ENCODE data around the gene CRB1. TPM values are rescaled to one million over a fixed set of nuclear protein-coding genes. Genes with fewer than 3 reads are reported as not detected.
"Not testable (repeated sequence)": the region's sequence is repeated elsewhere in the genome, so short reads cannot be mapped to it uniquely, and the experiment has no call there.

Gene CRB1
- total RNA-seq, 1 donor from 2014 or later = not detected

- intact Hi-C loops (cut with micrococcal nuclease) = no loop called here
These were observed 129.8 kb downstream of the CRB1 start for GRCh38 chr1:197397895-197398294.

GRCh38 chr1:197399755-197400521 is 131.9 kb downstream of the CRB1 start:
- intact Hi-C loops (cut with micrococcal nuclease) = loop anchor here (1.0 kb wide), 2 partner anchors 524 to 1065 kb away; no protein-coding TSS in a partner anchor

- intact Hi-C loops (cut with micrococcal nuclease) = loop anchor here (1.0 kb wide), 2 partner anchors 524 to 1065 kb away; no protein-coding TSS in a partner anchor
These were observed 132.5 kb downstream of the CRB1 start for GRCh38 chr1:197400522-197400902.

- intact Hi-C loops (cut with micrococcal nuclease) = no loop called here
These were observed 134.1 kb downstream of the CRB1 start for GRCh38 chr1:197402189-197402588.

GRCh38 chr1:197404774-197405173 is 136.7 kb downstream of the CRB1 start:
- intact Hi-C loops (cut with micrococcal nuclease) = not testable (repeated sequence)

GRCh38 chr1:197405614-197406013 is 137.6 kb downstream of the CRB1 start:
- intact Hi-C loops (cut with micrococcal nuclease) = not testable (repeated sequence)

GRCh38 chr1:197413564-197413963 is 145.5 kb downstream of the CRB1 start:
- intact Hi-C loops (cut with micrococcal nuclease) = no loop called here

- intact Hi-C loops (cut with micrococcal nuclease) = no loop called here
These were observed 147.2 kb downstream of the CRB1 start for GRCh38 chr1:197415221-197415620.

- intact Hi-C loops (cut with micrococcal nuclease) = no loop called here
These were observed 150.6 kb downstream of the CRB1 start for GRCh38 chr1:197418693-197419092.

- intact Hi-C loops (cut with micrococcal nuclease) = no loop called here
These were observed 154.9 kb downstream of the CRB1 start for GRCh38 chr1:197422993-197423392.

GRCh38 chr1:197424380-197424779 is 156.3 kb downstream of the CRB1 start:
- intact Hi-C loops (cut with micrococcal nuclease) = no loop called here

- intact Hi-C loops (cut with micrococcal nuclease) = no loop called here
These were observed 161.3 kb downstream of the CRB1 start for GRCh38 chr1:197429372-197429771.

- intact Hi-C loops (cut with micrococcal nuclease) = no loop called here
These were observed 167.2 kb downstream of the CRB1 start for GRCh38 chr1:197435224-197435623.

- intact Hi-C loops (cut with micrococcal nuclease) = no loop called here
These were observed 169.5 kb downstream of the CRB1 start for GRCh38 chr1:197437601-197438000.

GRCh38 chr1:197438010-197438790 is 170.1 kb downstream of the CRB1 start:
- intact Hi-C loops (cut with micrococcal nuclease) = no loop called here

GRCh38 chr1:197439708-197440280 is 171.7 kb downstream of the CRB1 start:
- intact Hi-C loops (cut with micrococcal nuclease) = no loop called here

GRCh38 chr1:197440715-197441114 is 172.7 kb downstream of the CRB1 start:
- intact Hi-C loops (cut with micrococcal nuclease) = no loop called here

GRCh38 chr1:197441999-197442414 is 174.0 kb downstream of the CRB1 start:
- intact Hi-C loops (cut with micrococcal nuclease) = no loop called here

- intact Hi-C loops (cut with micrococcal nuclease) = no loop called here
These were observed 176.7 kb downstream of the CRB1 start for GRCh38 chr1:197444755-197445154.

GRCh38 chr1:197448121-197448779 is 180.2 kb downstream of the CRB1 start:
- intact Hi-C loops (cut with micrococcal nuclease) = no loop called here

GRCh38 chr1:197451381-197451780 is 183.3 kb downstream of the CRB1 start:
- intact Hi-C loops (cut with micrococcal nuclease) = loop anchor here (5.0 kb wide), 2 partner anchors 269 to 1014 kb away; no protein-coding TSS in a partner anchor

Measured in T-helper 1 cell treated with Interleukin-12 subunit alpha and Interleukin-12 subunit beta and Interleukin-4 antibody, amounts not matched to agents 30 ng/mL and 1 ng/mL, for 36 hours (primary cell).